Activated T-cell treated with anti-CD3 and anti-CD28 coated beads, Interleukin-2, amount 50 U/mL, for 1 hour (primary cell): ENCODE results near the gene ARHGEF6.

Experiments
- DNase-seq: peaks from one replicate; pipeline ENCODE4 v3.0.0-alpha.2; 2020

ARHGEF6 gene

GRCh38 chrX:136745215-136746173, 35.2 kb downstream of the ARHGEF6 start:
- DNase-seq: no peak

DNA sequence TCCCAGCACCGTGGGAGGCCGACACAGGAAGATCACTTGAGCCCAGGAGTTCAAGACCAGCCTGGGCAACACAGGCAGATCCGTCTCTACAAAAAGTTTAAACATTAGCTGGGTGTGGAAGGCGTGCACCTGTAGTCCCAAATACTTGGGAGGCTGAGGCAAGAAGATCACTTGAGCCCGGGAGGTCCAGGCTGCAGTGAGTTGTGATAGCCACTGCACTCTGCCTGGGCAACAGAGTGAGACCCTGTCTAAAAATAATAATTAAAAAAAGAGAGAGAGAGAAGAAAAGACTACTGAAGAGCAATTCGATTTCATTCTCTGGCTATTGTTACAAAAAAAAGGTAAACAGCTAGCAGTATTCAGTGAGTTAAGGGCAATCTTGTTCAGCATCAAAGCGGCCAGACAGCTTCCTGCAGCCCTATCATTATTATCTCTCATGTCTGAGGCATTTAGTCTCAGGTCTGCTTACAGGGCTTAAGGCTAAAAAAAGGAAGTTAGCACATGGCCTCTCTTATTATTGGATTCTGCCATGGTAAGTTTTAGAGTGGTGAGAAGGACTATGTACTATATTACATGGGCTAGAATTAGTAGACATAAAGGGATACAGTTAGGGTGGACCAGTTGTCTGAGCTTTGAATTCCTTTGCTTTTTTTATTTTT, 37.9 kb downstream of the ARHGEF6 start:
- DNase-seq: no peak

DNA sequence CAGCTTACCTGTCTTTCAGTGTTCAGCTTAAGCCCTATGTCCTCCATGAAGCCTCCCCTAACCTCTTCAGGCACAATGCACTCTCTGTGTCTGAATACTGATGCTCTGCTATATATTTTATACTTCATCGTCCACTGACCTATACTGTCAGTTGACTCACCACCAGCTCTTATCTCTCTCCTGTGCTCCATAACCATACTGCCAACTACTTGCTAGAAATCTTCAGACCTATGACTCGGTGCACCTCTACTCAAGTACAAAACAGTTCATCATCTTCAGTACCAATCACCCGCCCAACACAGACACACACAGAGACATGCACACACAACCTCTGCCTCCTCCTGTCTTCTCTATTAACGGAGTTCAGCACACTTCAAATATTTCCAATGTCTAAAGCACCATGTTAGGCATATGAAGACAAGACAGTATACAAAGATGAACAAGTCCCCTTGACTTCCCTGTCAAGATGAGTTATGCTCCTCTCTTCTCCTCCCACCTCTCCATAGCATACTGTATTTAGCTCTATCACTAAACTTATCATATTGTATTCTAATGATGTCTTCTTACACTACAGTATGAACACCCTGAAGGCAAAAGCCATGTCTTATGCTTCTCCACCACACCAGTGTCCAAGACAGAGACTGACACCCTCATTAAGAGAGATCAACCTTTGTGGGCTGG, 42.5 kb downstream of the ARHGEF6 start:
- no peak for DNase-seq

- no peak for DNase-seq
These were observed 44.0 kb downstream of the ARHGEF6 start for GRCh38 chrX:136736690-136737089.

DNA sequence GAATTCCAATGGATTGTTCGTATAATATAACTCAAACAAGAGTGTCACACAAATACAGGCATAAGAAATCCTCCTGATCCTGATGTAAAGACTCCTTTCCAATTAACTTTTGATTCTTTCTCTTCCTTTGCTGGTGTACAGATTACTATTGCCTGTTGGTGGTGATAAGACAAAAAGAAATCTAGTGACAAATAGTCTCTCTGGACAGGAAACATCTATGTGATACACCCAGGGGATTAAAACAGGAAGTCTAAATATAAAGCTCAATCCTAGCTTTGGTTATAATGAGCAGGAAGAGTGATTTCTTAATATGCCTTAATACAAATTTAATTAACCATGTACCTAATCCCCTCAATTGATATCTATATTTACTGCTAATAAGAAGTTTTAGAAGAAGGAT, 45.1 kb downstream of the ARHGEF6 start:
- DNase-seq: no peak

DNA sequence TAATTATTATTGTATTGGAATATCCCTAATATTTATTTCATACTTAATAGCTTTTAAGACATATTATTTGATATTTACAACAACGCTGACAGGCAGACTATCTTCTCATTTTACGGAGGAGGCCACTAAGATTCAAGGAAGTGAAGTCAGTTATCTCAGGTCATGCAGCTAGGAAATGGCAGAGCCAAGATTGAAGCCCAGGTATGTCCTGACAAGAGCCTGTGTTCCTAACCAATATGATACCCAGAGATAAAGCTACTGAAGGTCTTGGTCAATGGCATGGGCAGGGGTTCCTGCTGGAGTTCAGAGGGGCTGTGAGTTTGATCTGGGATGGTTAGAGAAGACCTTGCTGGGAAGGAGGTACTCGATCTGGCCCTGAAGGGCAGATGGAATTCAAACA, 47.1 kb downstream of the ARHGEF6 start:
- no peak for DNase-seq

DNA sequence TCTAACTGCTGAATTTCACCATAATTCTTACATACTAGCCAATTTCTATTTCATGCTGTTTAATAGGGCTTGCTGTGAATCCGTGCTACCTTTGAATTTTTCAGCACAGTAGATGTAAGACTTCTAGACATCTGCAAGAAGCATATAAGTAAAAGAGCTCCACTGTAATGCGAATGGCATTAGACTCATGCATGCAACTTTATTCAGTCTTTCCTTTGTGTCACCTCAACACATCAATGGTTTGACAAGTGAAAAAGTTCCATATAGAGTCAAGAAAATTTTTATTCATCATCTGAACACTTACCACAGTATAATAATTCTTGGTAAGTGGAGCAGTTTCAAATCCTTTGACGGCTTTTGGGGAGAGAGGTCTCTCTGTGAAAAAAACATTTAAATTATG, 48.9 kb downstream of the ARHGEF6 start:
- DNase-seq: no peak

DNA sequence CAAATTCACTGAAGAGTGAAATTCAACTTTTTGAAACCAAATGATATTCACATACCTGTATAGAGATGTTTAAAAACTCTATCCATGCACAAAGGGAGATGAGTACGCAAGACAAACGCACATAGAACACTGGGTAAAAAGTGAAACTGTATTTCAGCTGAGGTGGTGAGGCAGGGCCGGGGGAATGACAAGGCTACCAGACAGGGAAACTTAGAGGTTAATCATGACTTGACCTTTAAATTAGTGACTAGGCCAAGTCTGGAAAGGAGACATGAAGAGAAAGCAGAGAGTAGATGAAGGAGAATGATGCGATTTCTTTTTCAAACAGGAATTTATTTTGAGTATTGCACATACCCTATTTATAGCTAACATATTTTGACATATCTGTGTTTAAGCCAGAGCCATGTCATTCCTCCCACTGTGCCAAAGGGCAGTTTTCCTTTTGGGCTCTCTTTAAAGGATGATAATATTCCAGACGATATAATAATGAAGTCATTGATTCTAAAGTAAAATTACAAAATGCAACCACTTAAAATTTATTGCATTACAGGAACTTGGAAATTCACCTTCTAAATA, 49.4 kb downstream of the ARHGEF6 start:
- DNase-seq: no peak

GRCh38 chrX:136728393-136728792, 52.3 kb downstream of the ARHGEF6 start:
- no peak for DNase-seq

DNA sequence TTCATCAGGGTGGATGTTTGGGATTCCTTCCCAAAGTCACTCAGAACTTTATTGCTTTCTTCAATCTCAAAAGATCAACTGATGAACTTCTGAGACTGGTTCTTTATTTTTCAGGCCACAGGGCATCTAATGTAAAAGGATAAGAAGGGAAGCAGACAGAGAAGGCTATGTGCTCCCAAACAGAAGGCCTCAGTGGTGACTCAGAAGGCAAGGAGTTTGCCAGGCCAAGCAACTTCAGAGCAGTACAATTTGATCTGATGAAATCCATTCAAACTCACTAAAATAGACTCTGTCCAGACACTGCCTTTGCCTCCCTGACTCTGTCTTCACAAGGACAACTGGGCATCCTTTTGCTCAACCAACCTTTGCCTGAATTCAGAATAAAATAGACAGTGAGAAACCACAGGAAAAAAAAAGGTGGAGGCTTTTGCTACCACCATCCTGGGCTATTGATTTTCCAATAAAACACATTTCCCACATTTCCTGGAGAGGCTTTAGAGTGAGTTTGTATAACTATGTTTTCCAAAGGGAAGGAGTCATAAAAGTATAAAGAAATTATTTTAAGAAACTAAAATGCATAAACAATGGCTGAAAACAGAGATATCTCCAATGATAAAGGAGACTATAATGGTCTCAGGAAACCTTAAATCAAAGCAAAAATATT, 55.2 kb downstream of the ARHGEF6 start:
- DNase-seq: no peak

GRCh38 chrX:136718091-136718490, 62.6 kb downstream of the ARHGEF6 start:
- DNase-seq: no peak

GRCh38 chrX:136714626-136715599, 65.8 kb downstream of the ARHGEF6 start:
- DNase-seq: no peak

GRCh38 chrX:136712650-136713310, 68.0 kb downstream of the ARHGEF6 start:
- DNase-seq: no peak

- DNase-seq: no peak
These were observed 69.6 kb downstream of the ARHGEF6 start for GRCh38 chrX:136711147-136711546.

DNA sequence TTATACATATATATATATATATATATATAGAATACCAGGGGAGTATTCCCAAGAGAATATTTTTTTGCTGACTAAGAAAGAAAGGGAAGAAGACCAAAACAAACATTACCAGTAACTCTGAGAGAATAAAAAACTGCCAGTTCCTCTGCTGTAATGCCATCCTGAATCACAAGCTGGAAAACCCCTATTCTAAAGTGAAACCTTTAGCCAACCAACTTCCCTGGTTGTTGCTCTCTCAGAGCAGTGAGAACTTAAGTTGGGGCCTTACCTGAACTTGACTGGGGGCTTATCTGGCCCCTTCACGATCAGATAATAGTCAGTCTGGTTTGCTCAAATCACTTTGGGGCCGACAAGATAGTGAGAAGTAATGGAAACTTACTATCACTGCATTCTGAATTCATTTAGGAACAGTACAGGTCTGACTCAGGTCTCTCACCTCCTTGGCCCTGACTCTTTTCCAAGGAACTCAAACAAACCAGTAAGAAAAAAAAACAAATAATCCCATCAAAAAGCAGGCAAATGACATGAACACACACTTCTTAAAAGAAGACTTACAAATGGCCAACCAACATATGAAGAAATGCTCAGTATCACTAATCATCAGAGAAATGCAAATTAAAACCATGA, 70.3 kb downstream of the ARHGEF6 start:
- DNase-seq: no peak

GRCh38 chrX:136708348-136708747, 72.4 kb downstream of the ARHGEF6 start:
- DNase-seq: no peak

DNA sequence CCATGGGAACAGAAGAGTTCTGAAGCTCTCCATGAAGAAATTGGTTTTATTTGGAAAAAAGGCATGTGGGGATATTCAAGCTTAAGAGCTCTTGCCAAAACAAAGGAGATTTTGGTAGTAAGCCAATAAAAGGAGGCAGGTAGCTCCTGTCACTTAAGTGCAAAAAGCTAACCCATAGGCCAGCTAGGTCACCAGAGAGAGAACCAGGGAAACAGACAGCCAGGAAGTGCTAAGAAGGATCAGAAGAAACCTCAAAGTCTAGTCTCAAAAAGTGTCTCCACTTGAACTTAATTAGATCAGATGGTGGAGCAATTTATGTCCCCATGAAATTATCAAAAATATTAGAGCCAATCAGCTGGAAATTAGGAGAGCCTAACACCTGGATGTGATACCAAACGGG, 83.6 kb downstream of the ARHGEF6 start:
- DNase-seq: no peak

- no peak for DNase-seq
These were observed 86.2 kb downstream of the ARHGEF6 start for GRCh38 chrX:136694431-136695087.

- DNase-seq: no peak
These were observed 88.5 kb downstream of the ARHGEF6 start for GRCh38 chrX:136692271-136692670.
